Esophagus (tissue), 2 donors: ENCODE data around the gene DNASE1L3. TPM values are rescaled to one million over a fixed set of nuclear protein-coding genes. Genes with fewer than 3 reads are reported as not detected.
"Not testable (repeated sequence)": the region's sequence is repeated elsewhere in the genome, so short reads cannot be mapped to it uniquely, and the experiment has no call there.

Experiments used
- H3K27ac ChIP-seq, 2 donors: one replicate each; pipeline ENCODE4 v1.5.1; 2013; ENCODE audit warnings: low read depth in 2 of 2, mild to moderate bottlenecking in 2 of 2, inconsistent platforms in 1 of 2, low read length in 1 of 2, moderate library complexity in 1 of 2
- H3K27me3 ChIP-seq, 2 donors: one replicate each; pipeline ENCODE4 v1.6.1; 2013; ENCODE audit warnings: low read length in 2 of 2, control low read depth in 1 of 2, mild to moderate bottlenecking in 1 of 2; ENCODE audit not compliant: insufficient read depth in 2 of 2, control insufficient read depth in 1 of 2
- H3K36me3 ChIP-seq, 2 donors: one replicate each; pipeline ENCODE4 v1.6.1; 2013; ENCODE audit warnings: low read length in 1 of 2; ENCODE audit not compliant: control insufficient read depth in 2 of 2, insufficient read depth in 2 of 2
- H3K4me1 ChIP-seq, 2 donors: one replicate each; pipeline ENCODE4 v1.6.1; 2013; ENCODE audit warnings: low read length in 1 of 2; ENCODE audit not compliant: control insufficient read depth in 2 of 2, insufficient read depth in 2 of 2
- H3K4me3 ChIP-seq, 2 donors: one replicate each; pipeline ENCODE4 v1.5.1; 2013; ENCODE audit warnings: low read length in 2 of 2, mild to moderate bottlenecking in 2 of 2, low read depth in 1 of 2, moderate library complexity in 1 of 2
- H3K9me3 ChIP-seq, 2 donors: one replicate each; pipeline ENCODE4 v1.6.1; 2013; ENCODE audit warnings: mild to moderate bottlenecking in 2 of 2, low read depth in 1 of 2, low read length in 1 of 2, moderate library complexity in 1 of 2; ENCODE audit not compliant: control insufficient read depth in 2 of 2, insufficient read depth in 1 of 2
- WGBS, 2 donors: extraction: QIAGEN DNeasy Blood & Tissue Kit; methylation state at CpG; one replicate each; pipeline ENCODE4 v1.1.7; 2013; 5-methylcytosine and 5-hydroxymethylcytosine counted together
- polyA plus RNA-seq, 2 donors: library from polyadenylated mRNA; stranded (reverse); fragments of 200-250 nt; gene quantifications; one replicate each; pipeline ENCODE4 v1.2.3, GENCODE V29; 2013
- donor health status: healthy with polysubstance abuse.
- donor health status: Bipolar disorder and iron deficiency.

The DNASE1L3 gene
- polyA plus RNA-seq, 2 donors, result 7.5 to 39.3 TPM

- H3K36me3 ChIP-seq, result no peaks in the 10 kb centered on the region
- H3K27me3 ChIP-seq, result no peaks in the 10 kb centered on the region
- H3K4me3 ChIP-seq, result no peak overlapping the region
- 68 to 75% methylated on average over 8 of the region's 8 CpGs for WGBS, 2 donors
- no peak overlapping the region for H3K27ac ChIP-seq
- H3K4me1 ChIP-seq, result peaks cover 0 to 9% of the 10 kb centered on the region in 2 donors
- H3K9me3 ChIP-seq, result no peaks in the 10 kb centered on the region
Measured at GRCh38 chr3:58246148-58247047, 35.6 kb upstream of the DNASE1L3 start.

DNA sequence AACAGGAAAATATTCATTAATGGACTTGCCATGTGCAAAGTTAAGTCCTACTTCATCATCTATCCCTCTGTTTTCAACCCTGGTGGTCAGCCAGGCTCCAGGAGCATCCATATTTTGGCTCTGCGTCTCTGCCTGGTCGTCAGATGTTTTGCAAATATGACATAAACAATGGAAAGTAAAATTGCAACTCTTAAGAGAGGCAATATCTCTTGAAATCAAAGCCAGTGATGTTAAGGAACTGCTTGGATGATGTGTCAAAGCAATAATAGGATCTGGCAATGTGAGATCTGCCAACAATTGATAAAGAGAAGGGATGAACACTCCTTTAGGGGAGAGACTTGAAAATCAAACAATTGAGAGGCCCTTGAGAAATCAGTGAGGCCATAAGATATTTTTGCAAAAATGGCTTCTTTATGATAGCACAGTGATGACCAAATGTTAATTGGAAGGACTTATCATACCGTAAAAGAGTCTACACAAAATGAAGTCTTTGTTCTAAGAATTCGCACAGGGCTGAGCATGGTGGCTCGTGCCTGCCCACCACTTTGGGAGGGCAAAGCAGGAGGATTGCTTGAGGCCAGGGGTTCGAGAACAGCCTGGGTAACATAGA is 33.3 kb upstream of the DNASE1L3 start:
- H3K36me3 ChIP-seq, result no peaks in the 10 kb centered on the region
- 91 to 92% methylated on average over 6 of the region's 6 CpGs for whole genome bisulfite sequencing, 2 donors

DNA sequence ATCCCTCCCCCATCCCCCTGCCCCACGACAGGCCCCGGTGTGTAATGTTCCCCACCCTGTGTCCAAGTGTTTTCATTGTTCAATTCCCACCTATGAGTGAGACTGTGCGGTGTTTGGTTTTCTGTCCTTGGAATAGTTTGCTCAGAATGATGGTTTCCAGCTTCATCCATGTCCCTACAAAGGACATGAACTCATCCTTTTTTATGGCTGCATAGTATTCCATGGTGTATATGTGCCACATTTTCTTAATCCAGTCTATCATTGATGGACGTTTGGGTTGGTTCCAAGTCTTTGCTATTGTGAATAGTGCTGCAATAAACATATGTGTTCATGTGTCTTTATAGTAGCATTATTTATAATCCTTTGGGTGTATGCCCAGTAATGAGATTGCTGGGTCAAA is 32.1 kb upstream of the DNASE1L3 start:
- not testable (repeated sequence) for H3K4me3 ChIP-seq, H3K27ac ChIP-seq, H3K9me3 ChIP-seq, H3K36me3 ChIP-seq, H3K27me3 ChIP-seq
- peaks cover 3 to 14% of the 10 kb centered on the region in 2 donors for H3K4me1 ChIP-seq
- WGBS, 2 donors, result 71 to 77% methylated on average over 4 of the region's 4 CpGs

More for the DNA sequence above, 33.3 kb upstream of the DNASE1L3 start:
- no peak overlapping the region for H3K27ac ChIP-seq
- H3K4me3 ChIP-seq, result no peak overlapping the region
- no peaks in the 10 kb centered on the region for H3K27me3 ChIP-seq
- peaks cover 0 to 9% of the 10 kb centered on the region in 2 donors for H3K4me1 ChIP-seq
- H3K9me3 ChIP-seq, result no peaks in the 10 kb centered on the region

DNA sequence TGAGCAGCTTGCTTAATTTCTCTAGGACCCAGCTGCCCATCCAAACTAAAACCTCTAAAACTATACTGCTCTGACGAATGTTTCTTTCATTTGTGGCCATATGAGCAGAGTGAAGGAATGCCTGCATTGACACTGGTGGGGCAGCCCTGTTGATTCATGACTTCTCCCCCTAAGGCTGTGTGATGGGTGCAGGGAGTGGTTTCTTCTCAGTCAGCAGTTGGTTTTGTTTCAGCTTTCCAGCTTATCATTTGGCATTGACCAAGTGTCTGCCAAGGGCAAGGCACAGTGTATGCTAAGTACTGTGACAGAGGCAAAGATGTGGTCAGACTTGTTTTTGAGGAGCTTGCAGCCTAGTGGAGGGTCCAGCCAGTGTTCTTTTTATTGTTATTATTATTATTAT is 31.6 kb upstream of the DNASE1L3 start:
- Histone ChIP-seq H3K9me3 (no peaks in the 10 kb centered on the region), H3K4me3 (no peak overlapping the region), H3K27me3 (no peaks in the 10 kb centered on the region), H3K4me1 (peaks cover 3 to 14% of the 10 kb centered on the region in 2 donors), H3K36me3 (no peaks in the 10 kb centered on the region), H3K27ac (peak overlapping the region in 1 of 2 donors; percentile 18)
- 40 to 42% methylated on average over 1 of the region's 1 CpG for WGBS, 2 donors

DNA sequence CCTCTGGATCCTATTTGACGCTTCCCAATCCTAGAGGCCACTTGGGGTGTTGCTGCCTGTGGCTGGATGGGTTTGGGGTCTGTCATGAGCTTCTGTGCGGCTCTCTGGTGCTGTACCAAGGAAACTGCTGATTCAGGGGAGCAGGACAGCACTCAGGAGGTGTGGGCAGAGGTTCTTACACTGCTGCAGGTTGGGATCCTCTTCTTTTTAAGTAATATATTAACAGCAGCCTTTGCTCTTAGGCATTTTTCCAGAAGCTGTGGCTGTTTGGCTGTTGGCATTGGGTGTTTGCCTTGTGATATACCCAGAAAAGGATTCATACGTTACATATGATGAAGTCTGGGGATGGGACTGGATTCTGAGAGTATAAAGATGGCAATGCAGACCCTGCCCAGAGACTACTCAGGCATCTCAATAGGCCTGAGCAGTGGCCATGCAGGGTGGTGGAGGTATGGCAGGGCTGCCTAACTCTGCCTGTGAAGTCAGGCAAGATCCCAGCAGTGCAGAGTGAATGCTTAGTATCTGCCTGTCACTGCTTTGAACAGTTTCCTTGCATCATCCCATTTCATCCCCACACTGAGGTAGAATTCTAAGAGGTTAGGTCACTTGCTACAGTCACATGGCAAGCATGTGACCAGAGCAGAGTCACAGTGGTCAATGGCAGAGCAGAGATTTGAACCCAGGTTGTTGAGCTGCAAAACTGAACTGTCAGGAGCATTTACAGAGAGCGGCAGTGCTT is 30.7 kb upstream of the DNASE1L3 start:
- Histone ChIP-seq H3K4me1 (peaks cover 3 to 14% of the 10 kb centered on the region in 2 donors), H3K9me3 (no peaks in the 10 kb centered on the region), H3K27ac (peak overlapping the region in 1 of 2 donors; percentile 18), H3K27me3 (no peaks in the 10 kb centered on the region), H3K36me3 (no peaks in the 10 kb centered on the region), H3K4me3 (no peak overlapping the region)
- WGBS, 2 donors, result 81 to 83% methylated on average over 4 of the region's 4 CpGs

DNA sequence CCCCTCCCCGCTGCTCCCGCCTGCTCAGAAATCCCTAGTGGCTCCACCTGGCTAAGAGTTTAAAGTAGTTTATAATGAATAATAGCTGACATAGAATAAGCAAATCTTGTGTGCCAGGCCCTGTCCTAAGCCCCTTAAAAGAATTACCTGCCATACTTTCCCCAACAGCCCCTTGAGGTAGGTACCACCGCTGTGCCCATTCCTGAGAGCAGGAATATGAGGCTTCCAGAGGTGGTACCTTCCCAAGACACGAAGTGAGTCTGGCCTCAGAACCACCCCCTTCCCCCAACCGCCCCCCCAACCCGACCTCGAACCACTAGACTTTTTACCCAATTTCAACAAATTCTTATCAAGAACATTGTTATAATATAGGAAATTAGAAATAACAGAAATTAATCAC is 28.1 kb upstream of the DNASE1L3 start:
- Histone ChIP-seq H3K4me1 (peaks cover 3 to 10% of the 10 kb centered on the region in 2 donors), H3K27ac (no peak overlapping the region)
- WGBS, 2 donors, result 72 to 75% methylated on average over 7 of the region's 7 CpGs

GRCh38 chr3:58237941-58238681 is 27.3 kb upstream of the DNASE1L3 start:
- H3K4me3 ChIP-seq, result peak overlapping the region; percentile 78 to 79
- peaks cover 3 to 10% of the 10 kb centered on the region in 2 donors for H3K4me1 ChIP-seq
- H3K36me3 ChIP-seq, result no peaks in the 10 kb centered on the region
- 1% methylated on average over 44 to 53 of the region's 53 CpGs for WGBS, 2 donors
- no peaks in the 10 kb centered on the region for H3K9me3 ChIP-seq
- H3K27ac ChIP-seq, result peak overlapping the region; percentile 86 to 88
- H3K27me3 ChIP-seq, result no peaks in the 10 kb centered on the region

More for the DNA sequence above, 28.1 kb upstream of the DNASE1L3 start:
- peak overlapping the region; percentile 78 to 79 for H3K4me3 ChIP-seq
- H3K27me3 ChIP-seq, result no peaks in the 10 kb centered on the region
- no peaks in the 10 kb centered on the region for H3K9me3 ChIP-seq
- H3K36me3 ChIP-seq, result no peaks in the 10 kb centered on the region

- peak within 1 kb of the TSS; percentile 78 to 79 for H3K4me3 ChIP-seq
- H3K9me3 ChIP-seq, result no peaks in the 10 kb centered on the region
- H3K27ac ChIP-seq, result peak within 1 kb of the TSS; percentile 86 to 88
- 0 to 1% methylated on average over 50 to 77 of the region's 77 CpGs for WGBS, 2 donors
- H3K27me3 ChIP-seq, result no peaks in the 10 kb centered on the region
- no peaks in the 10 kb centered on the region for H3K36me3 ChIP-seq
- peaks cover 3 to 13% of the 10 kb centered on the region in 2 donors for H3K4me1 ChIP-seq
Measured at GRCh38 chr3:58237238-58237940, 26.6 kb upstream of the DNASE1L3 start, which contains the start of gene ABHD6. ABHD6 (plus strand) TSS chr3:58237792; CDS start chr3:58256587, 18,795 bp downstream.
